Neural cell (in vitro differentiated cells): ENCODE data around the gene YJEFN3. TPM values are rescaled to one million over a fixed set of nuclear protein-coding genes. Genes with fewer than 3 reads are reported as not detected.

Experiments used
- H2AFZ ChIP-seq: fragments of 200-600, 300-800 bp; sonication (generic), shearing (Covaris generic); 2 replicates; pipeline ENCODE4 v1.6.0; 2014; ENCODE audit warnings: low read depth, mild to moderate bottlenecking, antibody characterized with exemption, low read length, moderate library complexity
- H3F3A ChIP-seq: fragments of 200-600 bp; shearing (Covaris generic); 2 replicates; pipeline ENCODE4 v1.6.1; 2016; ENCODE audit warnings: mild to moderate bottlenecking, moderate library complexity, mixed read lengths, antibody characterized with exemption, low read length; ENCODE audit not compliant: insufficient read depth, poor library complexity, severe bottlenecking
- H3K27ac ChIP-seq: fragments of 200-600, 300-800 bp; sonication (generic), shearing (Covaris generic); 2 replicates; pipeline ENCODE4 v1.5.1; 2014; ENCODE audit warnings: mild to moderate bottlenecking, low read length, moderate library complexity
- H3K27me3 ChIP-seq: fragments of 300-800, 200-600 bp; sonication (generic), shearing (Covaris generic); 2 replicates; pipeline ENCODE4 v1.6.0; 2014; ENCODE audit warnings: mild to moderate bottlenecking, low read depth, low read length, moderate library complexity; ENCODE audit not compliant: insufficient read depth
- H3K36me3 ChIP-seq: fragments of 300-800, 200-600 bp; sonication (generic), shearing (Covaris generic); 2 replicates; pipeline ENCODE4 v1.5.1; 2014; ENCODE audit warnings: mild to moderate bottlenecking, antibody characterized with exemption, low read length, moderate library complexity; ENCODE audit not compliant: insufficient read depth
- H3K4me2 ChIP-seq: fragments of 300-800, 200-600 bp; sonication (generic), shearing (Covaris generic); 2 replicates; pipeline ENCODE4 v1.6.0; 2014; ENCODE audit warnings: mild to moderate bottlenecking, low read length
- H3K4me3 ChIP-seq: fragments of 300-800, 200-600 bp; sonication (generic), shearing (Covaris generic); 2 replicates; pipeline ENCODE4 v1.5.1; 2014; ENCODE audit warnings: mild to moderate bottlenecking, low read length, moderate library complexity
- H3K79me2 ChIP-seq: fragments of 200-600 bp; shearing (Covaris generic); replicated peaks from 2 replicates; pipeline ENCODE4 v1.6.0; 2014; ENCODE audit warnings: mild to moderate bottlenecking, low read length, moderate library complexity; ENCODE audit not compliant: insufficient read depth
- H3K9ac ChIP-seq: fragments of 300-800, 200-600 bp; sonication (generic), shearing (Covaris generic); 2 replicates; pipeline ENCODE4 v1.6.1; 2016; ENCODE audit warnings: mild to moderate bottlenecking, low read length, mixed read lengths
- H3K9me2 ChIP-seq: fragments of 200-600 bp; shearing (Covaris generic); 2 replicates; pipeline ENCODE4 v1.6.1; 2016; ENCODE audit warnings: mild to moderate bottlenecking, low read length, mixed read lengths; ENCODE audit not compliant: insufficient read depth
- H3K9me3 ChIP-seq: fragments of 200-600, 300-800 bp; sonication (generic), shearing (Covaris generic); 2 replicates; pipeline ENCODE4 v1.6.1; 2016; ENCODE audit warnings: mild to moderate bottlenecking, mixed run types, low read length, moderate library complexity, mixed read lengths
- H4K20me1 ChIP-seq: fragments of 200-600 bp; shearing (Covaris generic); 2 replicates; pipeline ENCODE4 v1.6.1; 2016; ENCODE audit warnings: mild to moderate bottlenecking, mixed run types; ENCODE audit not compliant: insufficient read depth
- CTCF ChIP-seq: fragments of 450-650 bp; IDR thresholded peaks from 2 replicates; pipeline ENCODE4 v1.5.1; 2014; ENCODE audit warnings: antibody characterized with exemption, mild to moderate bottlenecking, moderate library complexity; ENCODE audit not compliant: poor library complexity, severe bottlenecking
- EP300 ChIP-seq: fragments of 450-650 bp; conservative IDR thresholded peaks from 2 replicates; pipeline ENCODE4 v1.6.1; 2014; ENCODE audit warnings: antibody characterized with exemption, mild to moderate bottlenecking, moderate library complexity; ENCODE audit not compliant: poor library complexity, severe bottlenecking
- EZH2 ChIP-seq: fragments of 200-600, 300-800 bp; shearing (Covaris generic), sonication (generic); IDR thresholded peaks from 2 replicates; pipeline ENCODE4 v1.6.1; 2014; ENCODE audit warnings: antibody characterized with exemption, low read length, borderline replicate concordance, mild to moderate bottlenecking; ENCODE audit not compliant: insufficient read depth, poor library complexity, severe bottlenecking
- MXI1 ChIP-seq: fragments of 450-650 bp; conservative IDR thresholded peaks from 2 replicates; pipeline ENCODE4 v1.6.1; 2014; ENCODE audit warnings: antibody characterized with exemption, mild to moderate bottlenecking; ENCODE audit not compliant: poor library complexity, severe bottlenecking
- POLR2AphosphoS5 ChIP-seq: IDR thresholded peaks from 2 replicates; pipeline ENCODE4 v1.6.1; 2012
- RAD21 ChIP-seq: fragments of 450-650 bp; conservative IDR thresholded peaks from 2 replicates; pipeline ENCODE4 v1.6.1; 2014; ENCODE audit warnings: antibody characterized with exemption, mild to moderate bottlenecking, moderate library complexity
- SMC3 ChIP-seq: fragments of 450-650 bp; conservative IDR thresholded peaks from 2 replicates; pipeline ENCODE4 v1.6.1; 2014; ENCODE audit warnings: antibody characterized with exemption, mild to moderate bottlenecking, moderate library complexity; ENCODE audit not compliant: poor library complexity
- TAF1 ChIP-seq: IDR thresholded peaks from 2 replicates; pipeline ENCODE4 v1.6.1; 2012; ENCODE audit warnings: low read depth
- polyA plus RNA-seq: library from polyadenylated mRNA; depleted of rRNA; stranded (reverse); fragments of >200 nt; gene quantifications from 2 replicates; pipeline ENCODE4 v1.2.3, GENCODE V29; 2014
- TF ChIP-seq, protein P1 (sequence below): IDR thresholded peaks from 2 replicates; pipeline ENCODE4 v1.6.1; 2012; ENCODE audit warnings: borderline replicate concordance

YJEFN3 gene
- polyA plus RNA-seq, 1 donor from 2014 or later, result 26.9 TPM

DNA sequence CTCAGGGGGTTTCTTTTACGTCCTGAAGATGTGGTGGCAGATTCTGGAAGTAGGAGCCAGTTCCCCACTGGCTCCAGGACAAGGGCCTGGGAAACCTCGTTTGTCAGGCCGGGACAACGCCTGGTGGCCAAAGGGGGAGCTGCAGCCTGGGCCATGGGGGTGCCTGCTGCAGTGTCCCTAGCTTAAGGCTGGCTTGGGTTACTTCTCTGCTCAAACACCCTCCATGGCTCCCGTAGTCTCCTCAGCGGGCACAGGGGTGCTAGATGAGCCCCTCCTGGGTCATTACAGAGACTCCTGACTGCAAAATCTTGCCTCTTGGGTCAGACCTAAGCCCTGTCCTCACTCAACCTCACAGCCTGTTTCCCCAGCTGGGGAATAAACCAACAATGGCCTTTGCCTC, 24.1 kb downstream of the YJEFN3 start:
- H2AFZ ChIP-seq, result no peak overlapping the region
- H3K9me3 ChIP-seq, result no peaks in the 10 kb centered on the region
- no peaks in the 10 kb centered on the region for H3K27me3 ChIP-seq
- TF ChIP-seq TAF1, result no peak
- no peak for TF ChIP-seq MXI1
- no peak for TF ChIP-seq CTCF
- TF ChIP-seq RAD21, result no peak
- TF ChIP-seq, protein P1, sequence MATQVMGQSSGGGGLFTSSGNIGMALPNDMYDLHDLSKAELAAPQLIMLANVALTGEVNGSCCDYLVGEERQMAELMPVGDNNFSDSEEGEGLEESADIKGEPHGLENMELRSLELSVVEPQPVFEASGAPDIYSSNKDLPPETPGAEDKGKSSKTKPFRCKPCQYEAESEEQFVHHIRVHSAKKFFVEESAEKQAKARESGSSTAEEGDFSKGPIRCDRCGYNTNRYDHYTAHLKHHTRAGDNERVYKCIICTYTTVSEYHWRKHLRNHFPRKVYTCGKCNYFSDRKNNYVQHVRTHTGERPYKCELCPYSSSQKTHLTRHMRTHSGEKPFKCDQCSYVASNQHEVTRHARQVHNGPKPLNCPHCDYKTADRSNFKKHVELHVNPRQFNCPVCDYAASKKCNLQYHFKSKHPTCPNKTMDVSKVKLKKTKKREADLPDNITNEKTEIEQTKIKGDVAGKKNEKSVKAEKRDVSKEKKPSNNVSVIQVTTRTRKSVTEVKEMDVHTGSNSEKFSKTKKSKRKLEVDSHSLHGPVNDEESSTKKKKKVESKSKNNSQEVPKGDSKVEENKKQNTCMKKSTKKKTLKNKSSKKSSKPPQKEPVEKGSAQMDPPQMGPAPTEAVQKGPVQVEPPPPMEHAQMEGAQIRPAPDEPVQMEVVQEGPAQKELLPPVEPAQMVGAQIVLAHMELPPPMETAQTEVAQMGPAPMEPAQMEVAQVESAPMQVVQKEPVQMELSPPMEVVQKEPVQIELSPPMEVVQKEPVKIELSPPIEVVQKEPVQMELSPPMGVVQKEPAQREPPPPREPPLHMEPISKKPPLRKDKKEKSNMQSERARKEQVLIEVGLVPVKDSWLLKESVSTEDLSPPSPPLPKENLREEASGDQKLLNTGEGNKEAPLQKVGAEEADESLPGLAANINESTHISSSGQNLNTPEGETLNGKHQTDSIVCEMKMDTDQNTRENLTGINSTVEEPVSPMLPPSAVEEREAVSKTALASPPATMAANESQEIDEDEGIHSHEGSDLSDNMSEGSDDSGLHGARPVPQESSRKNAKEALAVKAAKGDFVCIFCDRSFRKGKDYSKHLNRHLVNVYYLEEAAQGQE, result no peak
- TF ChIP-seq SMC3, result no peak
- no peak for TF ChIP-seq EZH2
- no peak for TF ChIP-seq POLR2AphosphoS5
- TF ChIP-seq EP300, result no peak
- no peaks in the 10 kb centered on the region for H4K20me1 ChIP-seq
- H3F3A ChIP-seq, result no peaks in the 10 kb centered on the region
- H3K4me3 ChIP-seq, result no peak overlapping the region
- no peaks in the 10 kb centered on the region for H3K36me3 ChIP-seq
- H3K27ac ChIP-seq, result no peak overlapping the region
- no peak overlapping the region for H3K4me2 ChIP-seq
- H3K9me2 ChIP-seq, result no peaks in the 10 kb centered on the region
- H3K79me2 ChIP-seq, result no peaks in the 10 kb centered on the region
- no peak overlapping the region for H3K9ac ChIP-seq

- Histone ChIP-seq H3F3A (no peaks in the 10 kb centered on the region), H3K9me2 (no peaks in the 10 kb centered on the region), H3K36me3 (no peaks in the 10 kb centered on the region), H3K4me3 (no peak overlapping the region), H3K79me2 (no peaks in the 10 kb centered on the region), H2AFZ (no peak overlapping the region), H3K9me3 (no peaks in the 10 kb centered on the region), H3K9ac (no peak overlapping the region), H3K27me3 (no peaks in the 10 kb centered on the region), H4K20me1 (no peaks in the 10 kb centered on the region), H3K4me2 (no peak overlapping the region), H3K27ac (no peak overlapping the region)
- TF ChIP-seq EP300 (no peak), POLR2AphosphoS5 (no peak), CTCF (no peak), TAF1 (no peak)
Measured at GRCh38 chr19:19553670-19554069, 25.0 kb downstream of the YJEFN3 start.
